ENCODE measurements around the gene TAF13. TPM values are rescaled to one million over a fixed set of nuclear protein-coding genes. Genes with fewer than 3 reads are reported as not detected.

The TAF13 gene
- total and polyA plus RNA-seq, 4 donors, result 22.2 to 39.4 (median 34.3) TPM

- no peak for ATAC-seq (ENCODE audit: insufficient read depth, low FRiP score)
- Histone ChIP-seq H3K27me3 (ENCODE audit: control insufficient read depth in 3 of 3, insufficient read depth in 3 of 3, low read length in 2 of 3) (no peaks in the 10 kb centered on the region), H3K27ac (ENCODE audit: low read depth in 1 of 2, low read length in 1 of 2) (no peak overlapping the region), H3K4me1 (ENCODE audit: control insufficient read depth in 5 of 5, insufficient read depth in 5 of 5, low read length in 5 of 5) (peaks cover 0 to 3% (median 0%) of the 10 kb centered on the region in 5 donors), H3K36me3 (ENCODE audit: control insufficient read depth in 4 of 4, insufficient read depth in 4 of 4, low read length in 4 of 4) (no peaks in the 10 kb centered on the region), H3K9ac (ENCODE audit: insufficient read depth in 1 of 2, low read length in 2 of 2) (no peak overlapping the region), H3K4me3 (no peak overlapping the region), H3K9me3 (ENCODE audit: control insufficient read depth in 4 of 4, insufficient read depth in 3 of 4, low read length in 3 of 4) (peaks cover 0 to 3% (median 0%) of the 10 kb centered on the region in 4 donors)
- 82 to 84% methylated on average over 13 of the region's 13 CpGs for WGBS, 2 donors
- DNase-seq, result no peak
- no peak for TF ChIP-seq CTCF (IDR thresholded peaks at IDR 0.05; ENCODE audit: control extremely low read depth, extremely low read depth)
Measured at GRCh38 chr1:109084563-109085517, 9.0 kb upstream of the TAF13 start.

GRCh38 chr1:109083923-109084322 is 8.1 kb upstream of the TAF13 start:
- Histone ChIP-seq H3K36me3 (ENCODE audit: control insufficient read depth in 4 of 4, insufficient read depth in 4 of 4, low read length in 4 of 4) (no peaks in the 10 kb centered on the region), H3K4me1 (ENCODE audit: control insufficient read depth in 5 of 5, insufficient read depth in 5 of 5, low read length in 5 of 5) (no peaks in the 10 kb centered on the region), H3K9me3 (ENCODE audit: control insufficient read depth in 4 of 4, insufficient read depth in 3 of 4, low read length in 3 of 4) (no peaks in the 10 kb centered on the region), H3K4me3 (no peak overlapping the region), H3K27ac (ENCODE audit: low read depth in 1 of 2, low read length in 1 of 2) (no peak overlapping the region), H3K9ac (ENCODE audit: insufficient read depth in 1 of 2, low read length in 2 of 2) (no peak overlapping the region), H3K27me3 (ENCODE audit: control insufficient read depth in 3 of 3, insufficient read depth in 3 of 3, low read length in 2 of 3) (no peaks in the 10 kb centered on the region)
- TF ChIP-seq CTCF (IDR thresholded peaks at IDR 0.05; ENCODE audit: control extremely low read depth, extremely low read depth), result no peak
- no peak for ATAC-seq (ENCODE audit: insufficient read depth, low FRiP score)
- 57 to 59% methylated on average over 1 of the region's 1 CpG for WGBS, 2 donors
- no peak for DNase-seq

- Histone ChIP-seq H3K9me3 (ENCODE audit: control insufficient read depth in 4 of 4, insufficient read depth in 3 of 4, low read length in 3 of 4) (no peaks in the 10 kb centered on the region), H3K4me1 (ENCODE audit: control insufficient read depth in 5 of 5, insufficient read depth in 5 of 5, low read length in 5 of 5) (no peaks in the 10 kb centered on the region), H3K27ac (ENCODE audit: low read depth in 1 of 2, low read length in 1 of 2) (no peak overlapping the region), H3K9ac (ENCODE audit: insufficient read depth in 1 of 2, low read length in 2 of 2) (no peak overlapping the region), H3K27me3 (ENCODE audit: control insufficient read depth in 3 of 3, insufficient read depth in 3 of 3, low read length in 2 of 3) (no peaks in the 10 kb centered on the region), H3K4me3 (no peak overlapping the region), H3K36me3 (ENCODE audit: control insufficient read depth in 4 of 4, insufficient read depth in 4 of 4, low read length in 4 of 4) (no peaks in the 10 kb centered on the region)
- TF ChIP-seq CTCF (IDR thresholded peaks at IDR 0.05; ENCODE audit: control extremely low read depth, extremely low read depth), result no peak
- DNase-seq, result no peak
- no peak for ATAC-seq (ENCODE audit: insufficient read depth, low FRiP score)
- 89 to 91% methylated on average over 3 of the region's 3 CpGs for WGBS, 2 donors
Measured at GRCh38 chr1:109083501-109083900, 7.7 kb upstream of the TAF13 start.
